ENCODE data around the gene CPEB4. TPM values are rescaled to one million over a fixed set of nuclear protein-coding genes. Genes with fewer than 3 reads are reported as not detected.
A peak's percentile ranks its signal among the peaks of the same experiment; 100 is the strongest.

Gene CPEB4
- polyA plus RNA-seq, 12 donors = 13.5 to 61.8 (median 31.7) TPM

DNA sequence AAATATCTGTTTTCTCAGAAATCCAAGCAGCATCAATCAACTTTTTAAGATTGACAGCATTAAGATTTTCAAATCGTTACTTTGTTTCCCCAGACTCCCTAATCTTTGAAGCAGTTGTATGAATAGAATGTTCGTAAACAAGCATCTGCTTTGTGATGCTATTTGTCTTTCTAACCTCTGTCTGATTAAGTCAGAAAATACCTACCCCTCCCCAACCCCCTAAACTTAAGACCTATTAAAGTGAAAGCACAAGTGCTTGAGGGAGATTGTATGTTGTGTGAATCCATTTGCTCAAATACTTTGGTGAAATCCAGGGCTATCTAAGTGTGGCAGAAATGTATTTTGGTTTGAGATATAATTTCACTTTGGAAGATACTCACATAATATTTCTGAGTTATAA is 53.0 kb downstream of the CPEB4 start:
- DNase-seq = no peak

DNA sequence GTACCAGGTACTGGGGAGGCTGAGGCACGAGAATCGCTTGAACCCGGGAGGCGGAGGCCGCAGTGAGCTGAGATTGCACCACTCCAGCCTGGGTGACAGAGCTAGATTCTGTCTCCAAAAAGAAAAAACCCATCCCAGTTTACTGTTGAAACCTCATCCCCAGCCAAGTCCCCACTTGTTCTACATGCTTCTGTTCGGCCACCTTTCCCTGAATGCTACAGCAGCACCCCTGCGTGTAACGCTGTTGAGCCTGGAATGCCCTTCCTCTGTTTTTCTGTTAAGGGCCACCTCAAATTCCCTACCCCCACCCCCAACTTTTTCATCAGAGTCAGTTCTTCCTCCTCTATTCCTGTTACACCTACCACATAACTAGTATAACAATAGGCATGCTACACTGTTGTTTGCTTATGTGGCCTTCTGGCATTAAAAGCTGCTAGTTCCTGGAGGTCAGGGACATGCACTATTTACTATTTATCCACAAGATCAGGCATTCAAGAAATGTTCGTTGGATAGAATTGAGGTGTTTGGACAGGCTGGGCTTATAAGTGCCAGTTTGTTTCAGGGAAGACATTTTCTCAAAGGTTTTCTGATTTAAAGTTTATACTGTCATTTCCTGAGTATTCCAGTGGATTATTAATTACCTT is 53.7 kb downstream of the CPEB4 start:
- no peak for DNase-seq

DNA sequence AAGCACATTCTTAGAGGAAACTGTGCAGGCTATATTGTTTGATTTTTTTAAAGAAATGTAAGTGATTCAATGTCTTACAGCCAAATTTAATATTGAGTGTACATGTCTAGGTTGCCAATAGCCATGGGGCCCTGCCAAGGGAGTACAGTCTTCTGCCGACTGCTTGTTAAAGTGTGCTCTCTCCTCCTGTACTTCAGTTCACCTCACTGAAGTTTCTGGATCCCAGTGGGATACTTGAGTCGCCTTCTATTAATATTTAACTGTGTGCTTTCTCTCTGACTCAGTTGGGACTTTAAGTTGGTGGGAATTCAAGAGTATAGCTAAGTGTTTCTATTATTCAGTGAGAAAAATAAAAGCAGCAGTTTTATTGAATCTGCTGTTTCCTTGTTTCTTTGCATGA is 56.4 kb downstream of the CPEB4 start:
- peak; percentile 68 for DNase-seq

DNA sequence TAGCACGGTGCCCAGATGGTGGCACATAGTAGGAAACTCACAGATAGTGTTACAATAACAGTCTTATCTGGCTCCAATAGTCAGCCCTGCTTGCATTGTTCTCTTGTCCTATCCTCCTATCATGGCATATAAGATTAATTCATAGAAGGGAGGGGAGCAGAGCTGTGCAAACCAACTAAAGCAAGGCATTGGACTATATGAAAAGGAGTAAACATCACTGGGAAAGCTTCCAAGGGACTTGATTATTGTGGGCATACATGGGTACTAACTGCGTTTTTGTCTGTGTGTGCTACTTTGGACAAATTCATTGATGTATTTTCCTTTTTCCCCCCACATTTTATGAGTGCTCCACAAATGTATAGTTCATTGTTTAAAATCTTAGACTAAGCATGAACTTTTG is 57.0 kb downstream of the CPEB4 start:
- no peak for DNase-seq

DNA sequence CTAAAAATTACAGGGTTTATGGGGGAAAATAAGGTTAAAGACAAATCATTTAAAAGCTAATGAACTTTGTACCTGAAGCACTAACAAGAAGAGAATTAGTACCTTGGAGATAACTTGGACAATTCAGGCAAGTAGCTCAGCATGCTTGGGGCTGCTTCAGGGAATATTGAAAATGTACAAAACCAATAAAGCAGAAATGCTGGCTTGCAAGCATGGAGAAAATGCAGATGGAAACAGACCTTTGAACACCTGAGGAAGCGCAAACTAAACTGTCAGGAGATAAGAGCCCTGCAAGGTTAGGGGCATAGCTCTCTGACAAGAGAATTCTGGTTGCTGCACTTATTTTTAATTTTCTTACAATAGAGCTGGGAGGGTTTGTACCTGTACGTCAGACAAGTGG is 58.2 kb downstream of the CPEB4 start:
- DNase-seq = no peak

DNA sequence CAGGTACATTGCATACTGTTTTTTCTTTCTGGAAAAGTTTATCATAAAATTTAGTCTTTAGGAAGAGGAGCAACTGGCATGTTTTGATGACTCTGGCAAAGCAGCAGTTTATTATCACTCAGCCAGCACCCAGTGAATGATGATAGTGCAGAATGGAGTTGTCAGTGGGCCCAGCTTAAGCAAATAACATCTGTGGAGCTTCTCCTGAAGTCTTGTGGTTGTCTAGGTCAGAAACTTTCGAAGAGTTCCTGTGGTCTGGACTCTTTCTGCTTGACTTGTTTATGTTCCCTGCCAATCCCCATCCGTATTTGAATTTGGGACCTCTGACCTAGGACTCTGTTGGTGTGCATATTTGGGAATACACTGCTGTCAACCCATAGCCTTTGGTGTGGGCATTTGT is 62.7 kb downstream of the CPEB4 start:
- DNase-seq = no peak

DNA sequence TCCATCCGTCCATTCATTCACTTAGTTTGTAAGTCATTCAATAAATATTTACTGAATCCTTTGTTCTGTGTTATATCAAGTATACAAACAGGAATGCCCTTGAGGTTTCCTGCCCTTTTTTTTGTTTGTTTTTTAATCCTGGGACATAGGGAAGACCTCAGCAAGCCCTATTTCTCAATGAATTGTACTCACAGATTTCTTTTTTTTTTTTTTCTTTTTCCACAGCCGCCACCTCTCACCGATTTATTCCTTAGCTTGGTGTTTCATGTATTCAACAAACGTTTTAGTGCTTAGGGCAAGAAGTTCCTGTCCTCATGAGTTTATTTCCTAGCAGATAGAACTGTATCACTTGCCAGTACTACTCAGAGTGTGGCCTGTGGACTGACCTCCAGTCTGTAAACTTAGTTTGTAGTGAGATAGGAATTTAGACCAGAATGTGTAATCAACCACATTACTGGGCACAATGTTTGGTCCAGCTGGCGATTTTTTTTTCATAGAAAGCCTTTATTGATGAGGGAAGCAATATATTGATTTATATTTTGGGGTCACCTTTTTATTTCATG is 65.5 kb downstream of the CPEB4 start:
- no peak for DNase-seq

DNA sequence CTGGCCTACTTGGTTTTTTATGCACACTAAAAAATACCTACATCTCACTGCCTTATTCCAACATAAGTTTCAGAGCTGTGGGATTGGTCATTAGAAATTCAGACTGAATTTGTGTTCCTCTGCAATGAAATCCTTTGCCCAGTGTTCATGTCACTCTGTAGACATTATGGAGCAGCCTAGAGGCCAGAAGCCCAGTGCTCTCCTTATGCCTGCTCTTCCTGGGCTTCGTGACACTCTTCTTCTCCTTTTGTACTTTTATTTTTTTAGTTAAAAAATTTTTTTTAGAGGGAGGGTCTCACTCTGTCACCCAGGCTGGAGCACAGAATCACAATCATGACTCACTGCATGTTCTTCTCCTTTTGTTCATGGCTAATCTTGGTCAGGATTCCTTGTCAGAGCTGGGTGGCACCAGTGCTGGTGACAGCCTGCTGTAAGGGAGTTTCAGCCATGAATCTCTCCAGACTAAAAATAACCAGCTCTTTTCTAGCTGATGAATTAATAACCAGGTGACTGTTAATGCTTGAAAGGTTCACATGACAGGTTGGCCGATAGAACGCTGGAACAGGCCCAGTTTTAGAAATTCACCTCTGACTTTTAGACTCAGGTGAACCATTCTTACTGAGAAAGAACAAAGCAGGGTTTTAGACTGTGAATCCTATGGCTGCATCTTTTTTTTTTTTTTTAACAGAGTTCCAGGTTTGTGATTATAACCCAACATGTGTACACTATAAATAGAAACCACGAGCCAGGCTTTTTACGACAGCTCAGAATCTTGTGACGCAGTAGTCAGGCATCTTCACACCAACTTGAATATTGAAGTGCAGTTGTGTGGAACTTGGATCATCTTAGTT is 66.7 kb downstream of the CPEB4 start:
- DNase-seq = no peak

DNA sequence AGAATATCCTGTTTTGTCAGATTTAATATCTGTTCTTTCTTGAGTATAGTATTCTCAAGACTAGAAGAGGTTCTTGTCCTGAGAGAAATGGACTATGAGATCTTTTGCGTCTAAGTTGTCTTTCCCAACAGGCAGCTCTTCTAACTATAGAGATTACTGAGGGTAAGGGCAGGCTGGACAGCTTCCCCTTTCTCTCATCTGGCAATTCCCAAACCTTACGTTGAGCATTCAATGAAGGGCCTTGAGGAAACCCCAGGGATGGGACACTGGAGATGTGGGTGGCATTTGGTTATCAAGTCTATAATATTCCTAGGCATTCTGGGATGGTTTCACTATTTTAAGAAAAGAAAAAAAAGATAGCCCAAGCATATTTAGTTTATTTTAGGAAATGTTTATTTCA is 72.8 kb downstream of the CPEB4 start:
- DNase-seq = no peak

DNA sequence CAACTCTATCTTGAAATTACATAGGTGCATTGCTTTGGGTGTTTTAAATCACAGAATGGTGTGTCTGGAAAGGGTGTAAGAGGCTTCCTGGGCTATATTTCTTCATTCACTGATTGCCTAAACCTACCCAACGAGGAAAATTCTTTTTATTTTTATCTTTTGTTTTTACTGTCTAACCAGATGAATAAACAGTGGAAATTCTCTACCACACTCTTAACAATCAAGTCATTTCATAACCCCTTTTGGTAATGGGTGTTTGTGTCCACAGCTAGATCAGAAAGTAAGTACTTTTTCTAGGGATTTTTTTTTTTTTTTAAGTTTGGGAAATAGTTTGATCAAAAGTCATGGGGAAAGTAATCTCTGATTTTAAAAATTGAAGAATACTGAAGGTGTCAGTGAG is 73.3 kb downstream of the CPEB4 start:
- DNase-seq = no peak

DNA sequence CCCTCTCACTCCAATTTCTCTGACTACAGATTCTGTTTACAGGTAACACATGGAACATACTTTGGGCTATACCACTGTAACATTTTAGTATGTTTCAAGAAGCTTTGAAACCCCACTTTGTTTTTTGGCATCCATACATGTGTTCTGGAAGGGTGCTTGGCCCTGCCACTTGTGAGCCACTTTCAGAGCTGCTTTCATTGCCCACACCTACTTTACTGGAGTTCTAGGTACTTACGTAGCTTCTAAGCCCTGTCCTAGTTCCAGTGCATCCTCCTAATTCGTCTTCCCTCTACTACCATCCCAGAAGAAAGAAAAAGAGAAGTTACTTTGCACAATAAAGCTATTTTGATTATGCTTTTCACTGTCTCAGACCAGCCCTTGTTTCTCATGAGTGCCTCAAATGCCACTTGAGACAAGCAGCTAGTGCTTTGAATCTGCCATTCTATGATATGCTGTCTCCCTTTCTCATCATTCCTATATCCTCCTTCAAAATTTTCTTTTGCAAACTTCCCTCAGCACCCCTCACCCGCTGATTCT is 74.4 kb downstream of the CPEB4 start:
- no peak for DNase-seq

DNA sequence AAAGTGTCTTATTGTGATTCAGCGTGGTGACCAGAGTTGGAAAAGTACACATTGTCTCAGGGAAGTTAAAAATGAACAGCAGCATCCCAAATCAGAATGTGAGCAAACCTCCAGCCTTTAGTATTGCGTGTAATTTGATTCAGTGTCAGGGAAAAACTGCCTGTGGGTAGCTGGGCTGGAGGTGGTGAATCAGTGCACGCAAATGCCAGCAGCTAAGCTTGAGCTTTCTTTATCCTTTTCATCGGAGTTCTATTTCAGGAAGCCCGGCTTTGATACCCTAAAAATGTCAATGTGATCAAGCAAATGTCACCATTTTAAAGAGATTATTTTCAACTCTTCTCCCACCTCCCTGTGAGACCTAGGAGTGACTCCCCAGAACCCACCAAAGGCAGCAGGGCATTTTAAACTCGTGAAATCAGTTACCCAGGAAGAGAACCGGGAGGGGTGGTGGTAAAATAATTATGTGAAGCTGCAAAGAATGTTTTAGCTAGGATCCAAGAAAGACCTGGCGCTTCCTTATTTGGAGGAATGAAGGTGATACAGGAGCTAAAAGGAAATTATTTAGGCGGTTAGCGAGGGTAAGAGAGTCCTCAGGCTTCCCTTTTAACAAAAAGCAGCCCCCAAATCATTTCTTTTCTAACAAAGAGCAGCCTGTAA is 75.2 kb downstream of the CPEB4 start:
- no peak for DNase-seq

DNA sequence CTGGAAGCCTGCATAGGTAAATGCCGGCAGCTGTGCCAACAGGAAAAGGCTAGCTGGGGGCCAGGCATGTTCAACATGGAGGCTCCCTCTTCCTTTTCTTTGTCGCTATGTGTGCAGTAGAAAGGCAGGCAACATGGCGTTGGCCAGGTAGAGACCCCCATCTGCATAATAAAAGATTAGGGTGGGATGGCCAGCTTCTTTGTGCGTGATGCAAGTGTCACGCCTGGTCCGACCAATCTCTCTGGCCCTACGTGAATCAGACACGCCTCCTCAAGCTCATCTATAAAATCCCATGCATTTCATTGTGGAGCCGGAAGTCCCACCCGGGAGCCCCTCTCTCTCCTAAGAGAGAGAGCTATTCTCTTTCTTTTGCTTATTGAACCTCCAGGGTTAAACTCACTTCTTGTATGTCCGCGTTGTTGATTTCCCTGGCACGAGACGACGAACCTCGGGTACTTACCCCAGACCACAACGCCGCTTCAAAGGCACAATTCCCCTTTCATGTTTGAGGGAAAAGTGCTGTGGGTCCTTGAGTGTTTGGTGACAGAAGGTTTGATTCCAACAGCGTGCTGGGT is 75.8 kb downstream of the CPEB4 start:
- DNase-seq = no peak

DNA sequence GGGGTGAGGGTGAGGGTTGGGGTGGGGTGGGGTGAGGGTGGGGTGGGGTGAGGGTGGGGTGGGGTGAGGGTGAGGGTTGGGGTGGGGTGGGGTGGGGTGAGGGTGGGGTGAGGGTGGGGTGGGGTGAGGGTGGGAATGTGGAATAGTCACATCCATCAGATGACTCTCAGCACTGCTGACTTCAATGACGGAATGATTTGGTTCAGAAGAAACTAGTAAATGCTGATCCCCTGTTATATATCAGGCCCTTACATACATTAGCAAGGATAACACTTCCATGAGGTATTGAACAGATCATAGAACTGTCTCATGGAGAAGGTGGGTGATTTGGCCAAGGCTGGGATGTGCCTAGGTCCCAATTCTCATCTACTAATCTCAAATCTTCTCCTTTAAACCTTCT is 76.4 kb downstream of the CPEB4 start:
- no peak for DNase-seq

DNA sequence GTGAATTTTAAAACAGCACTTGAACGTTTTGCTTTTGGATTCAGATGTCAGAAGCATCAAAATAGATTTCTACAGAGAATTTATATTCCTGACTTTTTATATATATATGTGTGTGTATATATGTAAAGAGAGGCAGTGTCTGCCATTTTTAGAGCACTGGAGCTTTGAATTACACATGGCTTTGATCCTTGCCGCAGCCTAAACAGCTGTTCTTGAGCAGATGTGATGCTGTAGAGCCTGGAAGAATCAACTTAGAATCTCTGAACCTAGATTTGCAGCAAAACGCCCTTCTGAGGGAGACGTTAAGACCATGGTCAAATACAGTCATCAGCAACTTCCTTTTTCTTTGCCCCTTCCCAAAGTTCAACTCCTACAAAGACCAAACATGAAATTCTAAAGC is 79.1 kb downstream of the CPEB4 start:
- DNase-seq = no peak

DNA sequence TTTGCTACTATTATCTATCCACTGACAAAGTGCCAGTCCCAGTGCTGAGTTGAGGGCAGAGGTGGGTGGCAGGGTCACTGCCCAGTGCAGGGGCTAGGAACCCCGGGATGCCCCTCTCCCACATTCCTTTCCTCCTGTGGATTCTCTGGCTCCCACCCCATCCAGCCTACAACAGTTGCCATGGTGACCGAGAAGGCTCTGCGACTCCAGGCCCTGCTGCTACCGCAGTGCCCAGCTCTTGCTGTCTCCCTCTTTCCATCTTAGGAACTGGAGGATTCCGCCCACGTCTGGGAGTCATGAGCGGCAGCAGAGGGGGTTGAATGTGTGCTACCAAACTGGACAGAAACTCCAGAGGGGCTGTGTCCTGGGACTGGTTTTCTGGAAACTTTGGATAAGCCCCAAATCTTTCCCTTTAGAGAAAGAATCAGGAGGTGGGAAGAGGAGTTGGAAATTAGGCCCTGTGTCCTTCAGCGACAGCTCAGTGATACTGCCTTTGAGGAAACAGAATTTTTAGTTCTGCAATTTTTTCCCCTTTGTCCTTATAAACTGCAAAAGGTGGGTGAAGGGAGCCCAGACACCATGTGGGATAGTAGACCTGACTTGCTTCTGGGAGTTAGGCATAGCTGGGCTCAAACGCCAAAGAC is 80.1 kb downstream of the CPEB4 start:
- DNase-seq = no peak

DNA sequence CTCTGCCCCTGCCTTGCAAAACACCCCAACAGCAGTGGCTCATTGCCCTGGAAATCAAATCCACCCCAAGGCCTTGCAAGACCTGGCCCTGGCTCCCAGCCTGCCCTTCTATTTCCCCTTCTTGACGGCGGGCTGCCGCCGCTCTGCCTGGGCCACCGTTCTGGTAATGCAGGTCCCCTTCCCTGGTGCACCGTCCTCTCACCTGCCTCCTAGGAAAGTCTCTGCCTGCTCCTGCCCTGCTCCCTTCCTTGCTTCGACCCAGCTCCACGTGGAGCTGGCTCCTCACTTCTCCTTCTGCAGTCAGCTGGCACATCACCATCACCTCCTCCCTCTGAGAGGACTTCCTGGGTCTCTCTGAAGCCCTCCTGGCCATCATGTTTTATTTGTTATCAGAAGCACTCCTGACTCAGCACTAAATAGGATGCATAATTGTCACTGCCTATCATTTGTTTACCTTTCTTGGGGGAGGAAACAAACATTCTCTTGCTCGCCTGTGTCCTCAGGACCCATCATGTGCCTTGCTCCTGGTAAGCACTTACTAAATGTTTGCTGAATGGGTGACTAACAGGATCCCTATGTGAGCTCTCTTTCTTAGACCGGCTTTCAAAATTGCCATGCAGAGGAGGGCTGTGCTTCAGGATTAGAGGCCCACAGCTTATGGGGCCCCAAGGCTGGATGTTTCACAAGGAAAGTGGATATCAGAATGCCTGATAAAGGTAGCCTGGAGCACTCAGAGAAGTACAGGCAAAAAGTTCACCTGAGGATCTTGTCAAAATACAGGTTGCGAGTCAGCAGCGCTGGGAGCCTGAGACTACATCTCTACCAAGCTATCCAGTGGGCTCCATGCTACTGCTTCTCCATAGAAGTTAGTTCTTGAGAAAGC is 81.3 kb downstream of the CPEB4 start:
- DNase-seq = no peak

DNA sequence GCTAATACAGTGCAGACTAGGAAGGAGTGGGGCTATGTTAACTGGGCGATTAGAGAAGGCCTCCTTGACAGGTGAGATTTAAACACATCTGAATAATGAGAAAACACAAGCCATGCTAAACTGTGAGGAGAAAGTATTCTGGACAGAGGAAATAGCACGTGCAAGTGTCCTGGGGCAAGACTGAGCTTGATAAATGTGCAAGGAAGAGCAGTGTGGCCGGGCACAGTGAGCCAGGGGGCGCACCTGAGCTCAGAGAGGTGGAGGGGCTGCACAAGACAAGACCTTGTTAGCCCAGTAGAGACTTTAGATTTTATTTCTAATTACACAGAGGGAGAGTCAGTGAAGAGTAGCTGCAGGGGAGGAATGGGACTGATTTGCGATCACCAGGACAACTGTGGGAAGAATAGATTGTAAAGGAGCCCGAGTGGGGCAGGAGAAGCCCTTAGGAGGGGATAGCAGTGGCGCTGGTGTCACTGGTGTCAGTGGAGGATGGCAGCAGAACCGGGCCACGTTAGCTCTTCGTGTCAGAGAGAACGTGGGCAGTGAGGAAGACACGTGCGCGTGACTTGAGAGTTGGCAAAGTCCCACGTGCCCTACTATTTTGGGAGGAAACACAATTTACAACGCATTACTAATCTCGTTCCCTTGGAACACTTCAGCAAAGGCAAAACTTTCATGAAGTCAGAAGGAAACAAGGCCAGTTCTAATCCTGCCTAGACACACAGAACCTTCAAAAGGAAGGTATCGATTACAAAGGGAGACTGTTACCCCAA is 82.9 kb downstream of the CPEB4 start:
- DNase-seq = no peak

DNA sequence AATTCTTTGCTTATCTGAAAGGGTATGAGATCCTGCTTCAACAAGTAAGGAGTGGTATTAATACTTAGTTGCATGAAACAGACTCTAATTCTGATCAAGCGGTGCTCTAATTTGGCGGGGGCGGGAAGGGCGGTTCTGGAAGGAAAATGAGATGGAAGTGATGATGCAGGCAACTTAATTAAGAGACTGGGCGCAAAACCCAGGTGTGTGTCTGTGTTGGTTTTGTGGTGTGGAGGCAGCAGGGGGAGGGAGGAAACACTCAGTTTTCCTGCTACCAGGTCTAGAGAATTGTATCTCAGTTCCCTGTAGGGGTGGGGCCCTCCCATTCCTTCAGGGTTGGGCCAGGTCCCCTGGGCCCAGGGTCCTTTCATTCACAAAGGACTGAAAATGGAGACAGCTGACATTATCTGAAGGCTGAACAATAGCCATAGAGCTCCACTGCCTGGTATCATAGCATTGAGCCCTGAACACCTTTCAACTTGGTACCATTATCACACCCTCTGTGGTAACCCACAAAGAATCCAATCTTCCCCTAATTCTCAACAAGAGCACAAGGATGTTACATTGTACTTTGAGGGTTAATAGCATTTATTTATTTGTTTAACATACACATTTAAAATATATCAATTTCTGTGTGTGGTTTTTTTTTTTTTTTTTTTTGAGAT is 83.7 kb downstream of the CPEB4 start:
- no peak for DNase-seq
